HCT116 (cell line): ENCODE data around the gene C15orf61. TPM values are rescaled to one million over a fixed set of nuclear protein-coding genes. Genes with fewer than 3 reads are reported as not detected.

Experiments
- ATAC-seq: fragments of 200-7000 bp; cut with Tn5 transposase; 2 replicates; pipeline ENCODE4 v1.9.1; 2020; ENCODE audit warnings: mild to moderate bottlenecking, moderate library complexity
- BruUV-seq: library from RNA; stranded (reverse); fragments of 400-500 nt; replicated peaks from 2 replicates; lab custom pipeline; 2021; lab: Mats Ljungman, UMichigan
- CTCF ChIA-PET: fragments of 300-600 bp; sonication (Branson Sonifier 250); formaldehyde crosslinking; loops from one replicate; lab custom pipeline; 2021; ENCODE audit warnings: antibody characterized with exemption; lab: Charles Lee
- POLR2A ChIA-PET: fragments of 300-600, 350-600 bp; sonication (Branson Sonifier 250); formaldehyde crosslinking; loops from one replicate; lab custom pipeline; 2021; ENCODE audit warnings: antibody characterized with exemption; lab: Charles Lee
- RAD21 ChIA-PET, 2 experiments: fragments of 300-600 bp; sonication (Branson Sonifier 250); formaldehyde crosslinking; loops; one replicate each; lab custom pipeline; 2023; ENCODE audit warnings: low total read pairs in 2 of 2; ENCODE audit not compliant: uncharacterized antibody in 2 of 2, unreplicated experiment in 2 of 2, low non-redundant PET in 1 of 2; lab: Charles Lee
- DNase-seq: peaks from one replicate; pipeline ENCODE4 v3.0.0-alpha.2; 2010; ENCODE audit warnings: low read depth, low spot score
- H2AFZ ChIP-seq: fragments of 200-600 bp; shearing (Covaris generic), sonication (generic); 2 replicates; pipeline ENCODE4 v1.6.1; 2017; ENCODE audit warnings: low read depth, mixed run types, mixed read lengths, antibody characterized with exemption, low read length; ENCODE audit not compliant: poor library complexity, severe bottlenecking
- H3K27ac ChIP-seq: 2 replicates; pipeline ENCODE4 v1.5.1; 2012; ENCODE audit warnings: low read depth, low read length
- H3K27me3 ChIP-seq: fragments of 200-600 bp; sonication (generic); 2 replicates; pipeline ENCODE4 v1.6.1; 2016; ENCODE audit warnings: mixed run types, low read length, mixed read lengths; ENCODE audit not compliant: insufficient read depth
- H3K36me3 ChIP-seq, 2 experiments: fragments of 200-500 bp in 1 of 2; fragments of 200-600 bp in 1 of 2; sonication (Bioruptor generic) in 1 of 2; sonication (generic) in 1 of 2; 2 replicates each; pipeline versions ENCODE4 v1.5.1 to v1.6.1; 2014 to 2016; ENCODE audit warnings: low read length in 2 of 2, inconsistent platforms in 1 of 2, mixed read lengths in 1 of 2, mixed run types in 1 of 2; ENCODE audit not compliant: insufficient read depth in 2 of 2, control insufficient read depth in 1 of 2
- H3K4me1 ChIP-seq, 2 experiments: fragments of 200-600 bp in 1 of 2; sonication (generic) in 1 of 2; 2 replicates each; pipeline versions ENCODE4 v1.5.1 to v1.6.1; 2012 to 2017; ENCODE audit warnings: low read length in 2 of 2, inconsistent platforms in 1 of 2, mild to moderate bottlenecking in 1 of 2, mixed read lengths in 1 of 2, mixed run types in 1 of 2, moderate library complexity in 1 of 2; ENCODE audit not compliant: insufficient read depth in 2 of 2, control insufficient read depth in 1 of 2
- H3K4me2 ChIP-seq: fragments of 200-600 bp; sonication (generic); 2 replicates; pipeline ENCODE4 v1.6.1; 2017; ENCODE audit warnings: mixed run types, low read length, mixed read lengths
- H3K4me3 ChIP-seq, 2 experiments: fragments of 200-600 bp in 1 of 2; sonication (generic) in 1 of 2; replicated peaks in 1 of 2; 2 replicates each; pipeline ENCODE4 v1.5.1; 2011 to 2016; ENCODE audit warnings: low read length in 2 of 2, control low read depth in 1 of 2, low read depth in 1 of 2, mild to moderate bottlenecking in 1 of 2, mixed read lengths in 1 of 2, mixed run types in 1 of 2
- H3K79me2 ChIP-seq: fragments of 200-600 bp; sonication (generic); 2 replicates; pipeline ENCODE4 v1.6.1; 2017; ENCODE audit warnings: mild to moderate bottlenecking, mixed run types, low read length, moderate library complexity, mixed read lengths; ENCODE audit not compliant: insufficient read depth
- H3K9ac ChIP-seq: fragments of 200-600 bp; sonication (generic); 2 replicates; pipeline ENCODE4 v1.6.1; 2016; ENCODE audit warnings: low read length, mixed read lengths
- H3K9me2 ChIP-seq: fragments of 200-600 bp; sonication (generic), shearing (Covaris generic); 2 replicates; pipeline ENCODE4 v1.6.1; 2017; ENCODE audit warnings: mixed run types, mild to moderate bottlenecking, moderate library complexity; ENCODE audit not compliant: insufficient read depth
- H3K9me3 ChIP-seq, 2 experiments: fragments of 200-500 bp in 1 of 2; fragments of 200-600 bp in 1 of 2; sonication (Bioruptor generic) in 1 of 2; sonication (generic) in 1 of 2; 2 replicates each; pipeline ENCODE4 v1.6.1; 2014 to 2017; ENCODE audit warnings: low read length in 2 of 2, mixed read lengths in 2 of 2, inconsistent platforms in 1 of 2, low read depth in 1 of 2, mild to moderate bottlenecking in 1 of 2, mixed run types in 1 of 2, moderate library complexity in 1 of 2; ENCODE audit not compliant: control insufficient read depth in 1 of 2, insufficient read depth in 1 of 2
- H4K20me1 ChIP-seq: fragments of 200-600 bp; sonication (generic), shearing (Covaris generic); 2 replicates; pipeline ENCODE4 v1.6.1; 2017; ENCODE audit warnings: mixed run types, mild to moderate bottlenecking, moderate library complexity; ENCODE audit not compliant: insufficient read depth
- CEBPB ChIP-seq: IDR thresholded peaks from 2 replicates; pipeline ENCODE4 v1.6.1; 2012; ENCODE audit warnings: low read depth
- ELF1 ChIP-seq: IDR thresholded peaks from 2 replicates; pipeline ENCODE4 v1.6.1; 2012; ENCODE audit warnings: low read depth, borderline replicate concordance
- EZH2 ChIP-seq: fragments of 200-600 bp; sonication (generic); IDR thresholded peaks from 2 replicates; pipeline ENCODE4 v1.6.1; 2017; ENCODE audit warnings: antibody characterized with exemption, mixed run types
- EZH2phosphoT487 ChIP-seq: fragments of 200-600 bp; IDR thresholded peaks from 2 replicates; pipeline ENCODE4 v1.6.1; 2018; ENCODE audit warnings: antibody characterized with exemption, borderline replicate concordance
- FOSL1 ChIP-seq: IDR thresholded peaks from 2 replicates; pipeline ENCODE4 v1.6.1; 2012; ENCODE audit warnings: low read depth
- JUND ChIP-seq: IDR thresholded peaks from 2 replicates; pipeline ENCODE4 v1.6.1; 2012
- POLR2AphosphoS5 ChIP-seq: IDR thresholded peaks from 2 replicates; pipeline ENCODE4 v1.6.1; 2011; ENCODE audit warnings: mild to moderate bottlenecking, low read depth, low read length, moderate library complexity
- RAD21 ChIP-seq: IDR thresholded peaks from 2 replicates; pipeline ENCODE4 v1.6.1; 2012; ENCODE audit warnings: low read depth, mild to moderate bottlenecking
- SIN3A ChIP-seq: IDR thresholded peaks from 2 replicates; pipeline ENCODE4 v1.6.1; 2012; ENCODE audit warnings: low read depth
- SP1 ChIP-seq: IDR thresholded peaks from 2 replicates; pipeline ENCODE4 v1.6.1; 2012; ENCODE audit warnings: low read depth
- SRF ChIP-seq: IDR thresholded peaks from 2 replicates; pipeline ENCODE4 v1.6.1; 2012; ENCODE audit warnings: low read depth
- TCF7L2 ChIP-seq: IDR thresholded peaks from 2 replicates; pipeline ENCODE4 v1.7.0; 2011; ENCODE audit warnings: borderline replicate concordance, inconsistent platforms; ENCODE audit not compliant: insufficient read depth, insufficient read length; ENCODE audit errors: extremely low read depth
- YY1 ChIP-seq: IDR thresholded peaks from 2 replicates; pipeline ENCODE4 v1.6.1; 2011; ENCODE audit warnings: low read length, low read depth, moderate library complexity, mild to moderate bottlenecking; ENCODE audit not compliant: insufficient replicate concordance; ENCODE audit errors: extremely low read depth
- ZFX ChIP-seq: fragments of 450-650 bp; IDR thresholded peaks from 2 replicates; pipeline ENCODE4 v1.6.1; 2017
- ZNF274 ChIP-seq: fragments of 200-500 bp; sonication (Bioruptor generic); IDR thresholded peaks from 2 replicates; pipeline ENCODE4 v1.6.1; 2014; ENCODE audit warnings: mild to moderate bottlenecking, low read depth, low read length, inconsistent platforms
- intact Hi-C: fragments of 100-400 bp; cut with micrococcal nuclease; formaldehyde crosslinking; loops from 2 replicates; pipeline ENCODE4 v1.10.0; 2022
- total RNA-seq: library from RNA; stranded (reverse); gene quantifications from one replicate; pipeline ENCODE4 v1.2.1, GENCODE V29; 2021; ENCODE audit not compliant: unreplicated experiment
- TF ChIP-seq, protein P1 (sequence below): IDR thresholded peaks from 2 replicates; pipeline ENCODE4 v1.6.1; 2012
- TF ChIP-seq, protein P2 (sequence below): IDR thresholded peaks from 2 replicates; pipeline ENCODE4 v1.6.1; 2011; ENCODE audit warnings: mild to moderate bottlenecking, low read length, moderate library complexity; ENCODE audit not compliant: insufficient replicate concordance; ENCODE audit errors: extremely low read depth

Gene C15orf61
- total RNA-seq, 1 experiment from 2014 or later = 9.9 TPM

DNA sequence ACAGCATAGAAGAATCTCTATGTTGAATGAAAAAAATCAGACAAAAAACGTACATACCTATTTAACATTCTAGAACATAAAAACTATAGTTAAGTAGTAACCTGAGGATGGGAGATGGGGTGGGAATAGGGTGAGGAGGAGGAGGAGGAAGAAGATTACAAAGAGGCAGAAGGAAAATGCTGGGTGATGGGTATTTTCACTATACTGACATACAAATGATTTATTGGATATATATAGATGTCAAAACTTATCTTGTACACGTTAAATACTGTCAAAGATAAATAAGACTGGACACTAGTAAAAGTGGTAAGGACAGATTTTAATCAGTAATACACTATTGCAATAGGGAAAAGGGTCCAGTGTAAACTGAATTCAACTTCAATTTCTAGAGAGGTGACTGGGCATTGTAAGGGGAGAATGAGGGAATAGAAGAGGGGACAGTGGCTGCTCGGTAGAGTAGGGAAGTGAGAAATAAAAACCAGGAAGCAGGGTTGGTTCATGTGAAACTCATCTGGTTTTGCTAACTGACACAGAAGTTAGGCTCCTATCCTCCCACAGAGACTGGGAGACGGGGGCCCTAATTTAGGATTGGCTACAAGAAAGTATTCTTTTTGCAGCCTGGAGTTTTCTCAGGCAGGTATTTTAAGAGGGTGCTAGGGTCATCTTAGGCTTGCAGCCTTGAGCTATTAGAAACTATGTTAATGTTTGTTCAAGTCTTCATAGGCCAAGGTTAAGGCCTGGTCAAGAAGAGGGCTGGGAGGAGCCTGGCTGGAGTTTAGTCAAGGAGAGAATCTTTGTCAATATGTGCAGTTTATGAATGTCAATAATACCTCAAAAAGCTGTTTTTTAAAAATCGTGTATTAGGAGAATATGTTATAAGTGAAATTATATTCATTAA lies 15.0 kb upstream of the C15orf61 start:
- no peaks in the 10 kb centered on the region for H3K4me1 ChIP-seq
- RAD21 ChIA-PET = no interaction called here
- no peaks in the 10 kb centered on the region for H3K9me3 ChIP-seq
- H3K79me2 ChIP-seq = no peaks in the 10 kb centered on the region
- DNase-seq (no peak), ATAC-seq (no peak)
- no peak overlapping the region for H3K9ac ChIP-seq
- no peak for TF ChIP-seq YY1
- TF ChIP-seq SRF = no peak
- no peak for TF ChIP-seq ELF1
- no peak for TF ChIP-seq ZNF274
- TF ChIP-seq FOSL1 = no peak
- TF ChIP-seq ZFX = no peak
- TF ChIP-seq, protein P1, sequence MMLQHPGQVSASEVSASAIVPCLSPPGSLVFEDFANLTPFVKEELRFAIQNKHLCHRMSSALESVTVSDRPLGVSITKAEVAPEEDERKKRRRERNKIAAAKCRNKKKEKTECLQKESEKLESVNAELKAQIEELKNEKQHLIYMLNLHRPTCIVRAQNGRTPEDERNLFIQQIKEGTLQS = no peak
- no peak for TF ChIP-seq RAD21
- TF ChIP-seq, protein P2, sequence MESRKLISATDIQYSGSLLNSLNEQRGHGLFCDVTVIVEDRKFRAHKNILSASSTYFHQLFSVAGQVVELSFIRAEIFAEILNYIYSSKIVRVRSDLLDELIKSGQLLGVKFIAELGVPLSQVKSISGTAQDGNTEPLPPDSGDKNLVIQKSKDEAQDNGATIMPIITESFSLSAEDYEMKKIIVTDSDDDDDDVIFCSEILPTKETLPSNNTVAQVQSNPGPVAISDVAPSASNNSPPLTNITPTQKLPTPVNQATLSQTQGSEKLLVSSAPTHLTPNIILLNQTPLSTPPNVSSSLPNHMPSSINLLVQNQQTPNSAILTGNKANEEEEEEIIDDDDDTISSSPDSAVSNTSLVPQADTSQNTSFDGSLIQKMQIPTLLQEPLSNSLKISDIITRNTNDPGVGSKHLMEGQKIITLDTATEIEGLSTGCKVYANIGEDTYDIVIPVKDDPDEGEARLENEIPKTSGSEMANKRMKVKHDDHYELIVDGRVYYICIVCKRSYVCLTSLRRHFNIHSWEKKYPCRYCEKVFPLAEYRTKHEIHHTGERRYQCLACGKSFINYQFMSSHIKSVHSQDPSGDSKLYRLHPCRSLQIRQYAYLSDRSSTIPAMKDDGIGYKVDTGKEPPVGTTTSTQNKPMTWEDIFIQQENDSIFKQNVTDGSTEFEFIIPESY = no peak
- TF ChIP-seq EZH2phosphoT487 = no peak
- no peak for TF ChIP-seq CEBPB
- TF ChIP-seq EZH2 = no peak
- TF ChIP-seq TCF7L2 = no peak
- TF ChIP-seq SP1 = no peak
- no peak for TF ChIP-seq SIN3A
- TF ChIP-seq POLR2AphosphoS5 = no peak
- TF ChIP-seq JUND = no peak
- POLR2A ChIA-PET = no interaction called here
- intact Hi-C loops = no loop called here
- H3K27ac ChIP-seq = no peak overlapping the region
- H3K4me2 ChIP-seq = no peak overlapping the region
- no peaks in the 10 kb centered on the region for H3K9me2 ChIP-seq
- no peaks in the 10 kb centered on the region for H4K20me1 ChIP-seq
- H2AFZ ChIP-seq = no peak overlapping the region
- no peaks in the 10 kb centered on the region for H3K36me3 ChIP-seq
- CTCF ChIA-PET = no interaction called here
- H3K4me3 ChIP-seq = no peak overlapping the region
- H3K27me3 ChIP-seq = no peaks in the 10 kb centered on the region
- BruUV-seq = no TSS peak
